NK-92 treated with Interleukin-12 subunit alpha and Interleukin-12 subunit beta, amount 100 ng/mL, for 24 hours (cell line): Measurements from ENCODE around the gene ECT2L.

Source experiments
- DNase-seq: peaks from one replicate; lab custom pipeline; 2025; lab: John Stamatoyannopoulos, UW

ECT2L gene, protein sequence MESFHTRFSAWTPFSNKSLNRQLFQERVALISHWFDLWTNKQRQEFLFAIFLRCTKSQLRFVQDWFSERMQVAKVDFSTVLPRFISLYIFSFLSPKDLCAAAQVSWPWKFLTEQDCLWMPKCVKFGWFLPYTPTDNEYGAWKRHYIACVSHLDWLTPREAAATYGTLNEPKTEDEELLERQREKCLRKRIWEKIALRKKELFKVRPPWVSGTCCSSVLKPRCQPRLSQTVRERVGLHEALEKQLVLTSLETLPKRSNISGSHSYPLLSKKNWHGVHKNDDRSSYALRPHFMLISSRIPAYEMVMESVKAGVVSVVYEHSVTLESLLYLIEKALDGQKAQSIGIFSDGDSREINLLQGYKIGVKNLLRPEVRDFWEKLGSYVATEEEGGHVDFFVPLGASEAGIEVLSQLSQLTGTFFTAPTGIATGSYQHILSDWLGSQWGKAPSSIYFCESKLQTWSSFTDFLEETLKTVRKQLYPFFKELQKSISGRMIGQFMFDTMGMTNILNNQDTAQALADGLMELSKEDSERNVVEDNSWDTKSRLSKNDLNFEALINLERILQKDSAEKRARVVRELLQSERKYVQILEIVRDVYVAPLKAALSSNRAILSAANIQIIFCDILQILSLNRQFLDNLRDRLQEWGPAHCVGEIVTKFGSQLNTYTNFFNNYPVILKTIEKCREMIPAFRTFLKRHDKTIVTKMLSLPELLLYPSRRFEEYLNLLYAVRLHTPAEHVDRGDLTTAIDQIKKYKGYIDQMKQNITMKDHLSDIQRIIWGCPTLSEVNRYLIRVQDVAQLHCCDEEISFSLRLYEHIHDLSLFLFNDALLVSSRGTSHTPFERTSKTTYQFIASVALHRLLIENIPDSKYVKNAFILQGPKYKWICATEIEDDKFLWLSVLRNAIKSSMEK

DNA sequence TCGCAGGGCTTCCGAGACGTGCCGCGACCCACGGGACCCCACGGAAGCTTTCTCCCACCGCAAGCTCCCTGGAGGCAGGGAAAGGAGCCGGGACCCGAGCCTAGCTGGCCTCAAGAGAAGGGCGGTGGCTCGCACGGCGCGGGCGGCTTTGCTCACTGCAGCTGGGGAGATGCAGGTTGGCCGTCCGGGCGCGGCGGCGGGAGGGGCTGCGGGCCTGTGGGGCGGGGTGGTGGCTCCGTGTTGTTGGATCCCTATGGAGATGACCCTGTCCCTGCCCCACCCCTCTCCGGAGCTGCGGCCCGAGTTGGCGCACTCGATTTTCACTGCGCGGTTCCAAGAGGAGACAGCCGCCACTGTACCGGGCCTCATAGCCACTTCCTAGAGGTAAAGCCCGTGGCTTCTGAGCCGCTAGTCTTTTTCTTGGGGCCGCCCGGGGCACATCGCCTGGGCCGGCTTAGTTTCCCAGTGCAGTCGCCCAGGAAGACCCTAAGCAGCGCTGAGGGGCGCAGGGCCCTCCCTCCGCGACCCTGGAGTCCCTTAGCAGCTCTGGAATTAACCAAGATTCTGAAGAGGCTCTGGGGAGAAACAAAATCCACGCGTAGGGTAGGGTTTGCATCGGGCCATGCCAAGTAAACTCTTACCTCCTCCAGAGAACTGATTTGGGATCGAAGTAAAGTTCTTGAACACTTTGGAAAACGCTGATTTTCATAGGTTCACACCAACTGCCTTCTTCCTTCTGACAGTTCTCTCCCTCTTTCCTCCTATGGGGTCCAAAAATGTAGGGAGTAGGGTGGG lies at the start of gene ECT2L:
Gene ECT2L, plus strand, starts transcription at position 279 of the 795 bp plus-strand sequence. CDS start 17,188 bp downstream, outside the sequence.
- DNase-seq: no peak

DNA sequence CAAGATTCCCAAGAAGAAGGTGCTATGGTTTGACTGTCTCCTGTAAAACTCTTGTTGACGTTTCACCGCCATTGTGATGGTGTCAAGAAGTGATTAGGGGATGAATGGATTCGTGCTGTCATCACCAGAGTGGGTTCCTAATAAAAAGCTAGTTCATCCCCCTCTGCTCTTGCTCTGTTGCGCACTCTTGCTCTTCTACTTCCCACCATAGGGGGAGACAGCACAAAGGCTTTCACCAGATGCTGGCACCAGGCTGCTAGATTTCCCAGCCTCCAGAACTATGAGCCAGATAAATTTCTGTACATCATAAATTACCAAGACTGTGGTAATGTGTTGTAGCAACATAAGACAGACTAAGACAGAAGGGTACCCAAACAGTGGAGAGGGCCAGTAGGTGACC lies 43.9 kb upstream of the ECT2L start:
- DNase-seq: no peak

DNA sequence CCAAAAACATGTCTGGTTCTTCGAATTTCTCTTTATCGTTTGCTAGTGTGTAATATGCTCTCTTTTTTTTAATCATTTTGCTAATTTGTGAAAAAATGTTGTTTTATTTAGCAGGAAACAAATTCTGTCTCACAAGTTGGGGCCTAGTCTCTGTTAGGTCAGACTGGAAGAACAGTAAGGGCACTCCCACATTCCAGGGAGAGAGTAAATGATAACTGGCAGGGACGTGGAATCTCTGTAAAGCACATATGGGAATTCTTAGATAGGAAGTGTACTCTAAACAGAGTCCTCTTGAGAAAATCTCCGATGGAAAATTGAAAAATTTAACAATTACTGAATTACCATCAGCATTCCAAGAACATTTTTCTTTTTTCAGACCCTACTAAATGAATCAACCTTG lies 38.8 kb upstream of the ECT2L start:
- no peak for DNase-seq

DNA sequence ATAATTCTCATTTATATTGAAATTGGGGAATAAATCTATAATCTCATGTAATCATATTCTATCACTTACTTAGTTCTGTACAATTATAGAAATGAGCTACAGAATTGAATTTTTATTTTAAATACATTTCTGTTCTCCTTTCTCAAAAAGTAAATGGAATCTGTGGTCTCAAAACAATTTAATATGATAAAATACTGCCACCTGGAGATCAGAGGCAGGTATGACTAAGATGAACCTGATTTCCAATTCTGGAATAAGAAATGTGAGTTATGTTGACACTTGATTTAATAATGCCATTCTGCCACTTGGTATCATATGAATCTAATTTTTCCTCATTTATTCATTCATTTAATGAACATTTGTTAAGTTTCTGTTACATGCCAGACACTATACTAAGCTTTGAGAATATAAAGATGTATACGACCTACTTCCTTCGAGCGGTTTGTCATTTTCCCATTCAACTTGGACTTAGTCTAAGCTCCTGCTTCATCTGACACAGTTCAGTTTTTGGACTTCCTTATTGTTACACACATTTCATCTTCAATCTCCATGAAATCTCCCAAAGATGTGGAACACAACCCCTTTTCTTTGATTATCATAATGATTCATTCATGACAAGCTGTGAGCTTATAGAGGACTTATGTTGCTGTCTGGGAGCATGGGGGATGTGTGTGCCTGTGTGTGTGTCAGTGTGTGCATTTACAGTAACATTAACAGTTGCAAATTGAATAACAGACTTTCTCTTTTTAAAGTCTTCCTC lies 29.8 kb upstream of the ECT2L start:
- no peak for DNase-seq

DNA sequence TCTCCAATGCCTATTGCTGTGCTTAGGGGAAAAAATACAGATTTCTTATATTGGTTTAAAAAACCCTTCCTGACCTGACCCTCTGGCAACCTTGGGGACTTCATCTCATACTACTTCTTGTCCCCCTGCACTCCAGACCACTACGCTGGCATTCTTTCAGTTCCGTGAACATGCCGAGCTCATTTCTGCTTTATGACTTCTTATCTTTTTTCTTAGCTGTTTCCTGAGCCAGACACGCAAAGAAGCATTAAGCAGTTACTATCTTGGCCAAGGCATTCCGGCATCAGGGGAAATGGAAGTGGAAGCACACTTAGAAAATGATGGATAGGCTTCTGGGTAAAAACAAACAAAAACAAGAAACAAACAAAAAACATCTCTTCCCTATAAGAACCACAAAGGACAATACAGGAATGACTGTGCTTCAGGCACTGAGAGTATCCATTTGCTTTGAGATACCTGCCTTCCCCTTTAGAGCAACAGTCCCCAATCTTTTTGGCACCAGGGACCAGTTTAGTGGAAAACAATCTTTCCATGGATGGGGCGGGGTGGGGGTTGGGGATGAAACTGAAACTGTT lies 26.7 kb upstream of the ECT2L start:
- DNase-seq: no peak

DNA sequence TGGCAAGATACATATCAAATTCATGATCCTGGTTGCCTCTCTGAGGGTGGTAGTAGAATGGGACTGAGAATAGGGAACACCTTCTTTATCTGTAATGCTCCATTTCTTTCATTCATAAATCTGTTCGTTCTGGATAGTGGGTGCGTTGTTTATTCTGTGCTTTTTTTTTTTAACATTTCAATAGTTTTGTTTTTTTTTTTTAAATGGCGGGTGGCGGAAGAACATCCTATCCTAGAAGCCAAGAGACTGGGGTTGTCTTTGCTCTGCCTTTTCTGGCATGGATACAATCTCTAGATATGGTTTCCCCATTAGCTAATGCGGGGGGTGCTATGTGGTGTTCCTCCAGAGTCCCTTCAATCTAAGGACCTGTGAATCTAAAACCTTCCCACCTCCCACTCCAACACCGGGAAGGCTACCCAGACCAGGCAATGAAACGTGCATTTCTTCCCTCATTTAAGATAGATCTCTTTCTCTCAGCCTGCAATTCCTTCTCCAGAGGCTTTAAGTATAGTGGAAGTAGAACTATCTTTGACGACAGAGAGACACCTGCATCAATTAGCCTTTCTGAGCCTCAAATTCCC lies 23.2 kb upstream of the ECT2L start:
- DNase-seq: no peak

DNA sequence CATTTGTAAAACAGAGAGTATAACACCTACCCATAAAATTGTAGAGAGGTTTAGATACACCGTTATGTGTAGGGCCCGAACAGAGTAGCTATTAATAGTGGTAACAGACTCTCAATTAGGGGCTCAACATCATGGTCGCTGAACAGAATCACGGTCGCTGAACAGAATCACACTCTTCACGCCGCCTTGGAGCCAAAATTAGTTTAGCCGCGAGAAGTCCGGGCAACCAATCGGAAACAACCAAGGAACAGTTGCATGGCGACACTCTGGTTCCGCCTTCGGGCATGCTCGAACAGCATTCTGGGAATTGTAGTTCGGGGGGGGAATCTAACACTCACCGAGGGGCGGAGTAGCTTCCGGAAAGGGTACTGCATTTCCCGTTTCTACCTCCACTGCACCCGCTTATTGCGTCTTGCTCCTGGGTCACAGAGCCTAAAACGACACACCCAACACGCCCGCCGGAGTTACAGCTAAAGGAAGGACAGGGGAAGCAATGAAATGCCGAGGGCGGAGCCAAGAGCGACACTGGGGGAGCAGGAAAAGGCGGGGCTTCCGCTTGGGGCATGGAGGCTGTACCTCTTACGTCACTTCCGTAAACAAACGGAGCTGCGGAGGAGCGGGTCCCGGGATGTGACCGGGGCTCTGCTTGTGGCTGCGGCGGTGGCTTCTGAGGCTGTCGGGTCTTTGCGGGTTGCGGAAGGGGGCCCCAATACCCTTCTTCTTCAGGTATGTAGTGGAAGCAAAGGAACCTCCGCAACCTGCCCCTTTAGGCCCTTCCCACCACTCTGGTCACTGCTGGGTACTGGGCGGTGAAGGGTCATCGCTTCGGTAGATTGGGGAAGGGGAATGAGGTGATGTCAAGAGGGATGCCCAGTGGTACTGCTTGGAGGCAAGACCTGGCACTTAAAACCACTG lies 22.5 kb upstream of the ECT2L start, which contains the start of gene CCDC28A:
Gene CCDC28A, plus strand, starts transcription at position 593 of the 915 bp plus-strand sequence. CDS start 2,352 bp downstream, outside the sequence.
- DNase-seq: peak; percentile 93

DNA sequence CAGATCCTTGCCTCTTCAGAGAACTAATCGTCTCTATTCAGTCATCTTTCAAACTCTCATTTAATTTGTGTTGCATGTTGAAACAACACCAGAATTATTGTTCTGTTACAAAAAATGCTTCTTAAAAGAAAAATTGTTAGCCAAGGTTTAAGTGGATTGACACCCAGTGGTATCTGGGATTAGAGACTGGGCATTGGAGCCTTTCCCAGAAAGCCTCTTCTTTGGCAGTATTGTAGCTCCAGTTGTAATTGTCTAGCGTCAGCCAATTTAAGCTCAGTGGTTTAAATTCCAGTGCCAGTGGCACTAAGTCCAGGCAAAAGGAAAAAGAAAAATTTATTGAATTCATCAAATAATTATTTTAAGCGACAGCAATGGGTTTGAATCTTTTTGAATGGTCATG lies 21.5 kb upstream of the ECT2L start:
- DNase-seq: no peak

DNA sequence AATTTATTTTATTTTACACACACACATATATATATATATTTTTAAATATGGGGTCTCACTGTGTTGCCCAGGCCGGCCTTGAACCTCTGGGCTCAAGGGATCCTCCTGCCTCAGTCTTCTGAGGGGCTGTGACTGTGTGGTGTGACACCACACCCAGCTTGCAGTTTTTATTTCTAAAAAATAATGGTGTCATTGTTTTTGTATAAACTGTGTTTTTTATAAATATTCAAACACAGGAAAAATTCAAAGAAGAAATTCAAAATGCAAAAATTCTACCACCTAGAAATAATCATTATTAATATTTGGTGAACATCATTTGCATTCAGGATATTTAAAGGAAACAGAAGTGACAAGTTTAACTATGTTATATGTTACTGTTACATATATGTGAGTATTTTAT lies 19.2 kb upstream of the ECT2L start:
- no peak for DNase-seq

DNA sequence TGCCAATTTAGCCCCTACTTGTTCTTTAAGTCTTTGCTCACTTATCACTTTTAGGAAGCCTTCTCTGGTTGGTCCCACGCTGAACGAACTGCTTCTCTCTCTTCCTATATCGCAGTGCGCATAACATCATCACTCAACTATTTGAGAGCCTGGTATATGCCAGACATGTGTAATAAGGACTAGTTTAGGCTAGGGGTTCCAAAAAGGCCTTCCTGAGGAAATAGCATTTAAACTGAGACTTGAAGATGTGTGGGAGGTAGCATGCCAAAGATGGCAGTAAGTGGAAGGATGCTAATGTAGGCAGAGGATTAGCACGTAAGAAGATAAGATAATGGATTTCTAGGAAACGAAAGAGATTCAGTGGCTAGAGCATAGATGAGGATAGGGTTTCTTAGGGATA lies 17.6 kb upstream of the ECT2L start:
- DNase-seq: no peak

DNA sequence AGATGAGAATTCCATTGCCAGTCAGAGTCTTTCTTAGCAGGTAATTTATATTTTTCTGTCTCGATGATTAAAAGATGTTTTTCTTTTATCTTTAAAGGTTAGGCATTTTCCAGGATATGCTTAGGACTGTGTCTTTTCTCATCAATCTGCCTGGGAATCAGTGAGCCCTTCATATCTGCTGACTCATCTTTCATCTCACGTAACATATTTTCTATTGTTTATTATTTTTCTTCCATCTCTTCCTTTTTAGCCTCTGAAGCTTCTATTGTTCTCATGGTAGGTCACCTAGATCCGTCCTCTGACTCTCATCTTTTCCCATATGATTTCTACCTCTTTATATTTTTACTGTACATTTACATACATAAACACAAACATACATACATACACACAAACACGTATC lies 13.6 kb upstream of the ECT2L start:
- DNase-seq: no peak

DNA sequence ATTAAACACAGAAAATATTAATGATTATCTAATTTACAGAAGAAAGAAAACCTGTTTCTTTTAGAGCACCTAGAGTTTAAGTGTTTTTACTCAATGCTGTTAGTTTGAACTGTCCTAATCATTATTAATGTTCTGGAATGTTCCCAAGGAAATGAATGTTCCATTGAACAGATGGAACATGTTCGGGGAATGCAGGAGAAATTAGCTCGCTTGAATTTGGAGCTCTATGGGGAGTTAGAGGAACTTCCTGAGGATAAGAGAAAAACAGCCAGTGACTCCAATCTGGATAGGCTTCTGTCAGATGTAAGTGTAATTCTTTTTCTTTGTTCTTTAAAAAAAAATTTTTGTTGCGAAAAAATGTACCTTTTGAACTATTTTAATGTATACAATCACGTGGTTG lies 10.8 kb upstream of the ECT2L start:
- DNase-seq: no peak

DNA sequence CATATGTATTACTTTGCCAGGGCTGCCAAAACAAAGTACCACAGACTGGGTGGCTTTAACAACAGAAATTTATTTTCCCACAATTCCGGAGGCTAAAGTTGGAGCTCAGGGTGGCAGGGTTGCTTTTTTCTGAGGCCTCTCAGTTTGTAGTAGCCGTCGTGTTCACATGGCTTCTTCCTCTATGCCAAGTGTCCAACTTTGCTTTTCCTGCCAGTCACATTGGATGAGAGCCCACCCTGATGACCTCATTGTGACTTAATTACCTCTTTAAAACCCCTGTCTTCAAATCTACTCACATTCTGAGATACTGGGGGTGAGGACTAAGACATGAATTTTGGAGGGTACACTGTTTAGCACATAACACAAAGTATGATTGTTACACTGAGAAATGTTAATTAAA lies 9.9 kb upstream of the ECT2L start:
- no peak for DNase-seq

DNA sequence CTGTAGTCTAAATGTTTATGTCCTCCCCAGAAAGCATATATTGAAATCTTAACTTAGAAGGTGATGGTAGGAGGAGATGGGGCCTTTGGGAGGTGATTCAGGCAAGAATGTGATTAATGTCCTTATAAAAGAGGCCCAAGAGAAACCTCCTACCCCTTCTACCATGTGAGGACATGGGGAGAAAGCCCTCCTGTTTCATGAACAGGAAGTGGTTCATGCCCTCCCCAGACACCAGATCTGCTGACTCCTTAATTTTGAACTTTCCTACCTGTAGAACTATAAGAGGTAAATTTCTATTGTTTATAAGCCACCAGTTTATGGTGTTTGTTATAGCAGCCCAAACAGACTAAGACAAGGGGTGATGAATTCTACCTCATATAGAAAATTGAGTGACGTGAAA lies 8.7 kb upstream of the ECT2L start:
- DNase-seq: no peak

DNA sequence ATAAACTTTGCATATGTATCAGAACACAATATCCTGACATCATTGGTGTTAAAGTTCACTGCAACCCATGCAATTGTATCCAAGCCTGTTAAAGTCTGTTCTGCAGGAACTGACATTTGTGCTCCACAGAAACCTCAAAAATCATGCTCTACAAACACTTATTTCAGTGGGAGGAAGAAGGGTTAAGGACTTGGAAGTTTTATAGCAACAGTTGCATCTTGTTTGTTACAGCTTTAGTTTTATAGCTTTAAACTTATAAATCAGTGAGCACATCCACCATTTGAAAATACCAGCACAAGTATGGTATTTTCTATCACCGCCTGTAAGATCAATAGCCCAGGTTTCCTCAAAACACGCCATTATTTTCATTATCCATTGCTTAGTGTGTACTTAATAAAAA lies 884 bp downstream of the ECT2L start:
- DNase-seq: no peak

DNA sequence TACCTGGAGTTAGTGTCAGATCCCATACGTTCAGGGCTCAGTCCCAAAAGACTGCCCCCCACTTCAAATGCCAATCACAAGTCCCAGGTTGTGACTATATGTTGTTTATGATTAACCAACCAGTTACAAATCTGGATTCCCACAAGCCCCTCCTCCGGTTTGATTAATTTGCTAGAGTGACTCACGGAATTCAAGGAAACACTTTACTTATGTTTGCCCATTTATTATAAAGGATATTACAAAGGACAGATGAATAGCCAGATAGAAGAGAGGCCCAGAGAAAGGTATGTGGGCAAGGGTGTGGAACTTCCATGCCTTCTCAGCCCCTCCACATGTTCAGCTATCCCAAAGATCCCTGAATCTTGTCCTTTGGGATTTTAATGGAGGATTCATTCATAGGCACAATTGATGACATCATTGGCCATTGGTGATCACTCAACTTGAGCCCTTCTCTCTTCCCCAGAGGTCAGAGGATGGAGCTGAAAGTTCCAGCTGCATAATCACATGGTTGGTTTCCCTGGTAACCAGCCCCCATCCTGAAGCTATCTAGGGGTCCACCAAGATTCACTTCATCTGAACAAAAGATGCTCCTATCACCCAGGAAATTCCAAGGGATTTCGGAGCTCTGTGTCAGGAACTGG lies 2.0 kb downstream of the ECT2L start:
- no peak for DNase-seq

DNA sequence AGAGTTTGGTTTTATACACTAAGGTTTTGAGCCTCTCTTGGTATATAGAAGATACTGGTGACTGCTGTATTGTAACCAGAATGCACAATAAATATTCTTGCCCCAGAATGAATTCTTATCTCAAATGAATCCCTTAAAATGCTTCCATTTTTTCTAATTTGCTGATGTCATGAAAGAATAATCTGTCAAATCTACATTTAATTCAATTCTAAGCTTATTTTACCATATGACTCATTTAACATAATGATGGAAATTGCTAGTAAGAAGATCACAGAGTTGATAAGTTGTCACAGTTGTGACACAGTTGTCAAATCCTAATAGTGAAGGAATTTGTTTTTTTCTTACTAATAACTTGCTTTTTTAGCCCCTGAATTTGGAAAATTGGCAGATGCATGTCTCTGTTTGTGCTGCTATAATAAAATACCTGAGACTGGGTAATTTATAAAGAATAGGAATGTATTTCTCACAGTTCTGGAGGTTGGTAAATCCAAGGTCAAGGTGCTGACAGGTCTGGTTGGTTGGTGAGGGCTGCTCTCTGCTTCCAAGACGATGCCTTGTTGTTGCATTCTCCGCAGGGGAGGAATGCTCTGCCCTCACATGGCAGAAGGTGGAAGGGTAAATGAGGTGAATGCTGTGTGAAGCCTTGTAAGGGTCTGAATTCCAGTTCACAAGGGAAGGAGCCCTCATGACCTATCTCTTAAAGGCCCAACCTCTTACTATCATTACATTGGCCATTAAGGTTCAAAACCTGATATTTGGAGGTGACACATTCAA lies 4.7 kb downstream of the ECT2L start:
- no peak for DNase-seq

DNA sequence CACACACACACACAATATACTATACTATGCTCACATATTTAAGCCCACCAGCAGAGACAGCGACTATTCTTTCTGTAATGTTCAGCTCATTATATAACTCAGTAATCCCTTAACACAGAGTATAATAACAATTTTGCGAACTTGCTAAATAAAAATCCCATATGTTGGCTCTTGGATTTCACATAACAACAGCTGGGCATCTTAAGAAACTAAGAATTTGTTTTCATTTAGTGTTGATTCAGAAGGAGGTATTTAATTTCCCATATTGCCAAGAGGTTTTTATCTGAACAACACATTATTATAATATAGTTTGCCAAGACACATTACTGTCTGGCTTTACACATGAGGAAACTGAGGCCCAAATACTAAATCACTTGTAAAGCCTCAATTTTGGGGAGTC lies 7.4 kb downstream of the ECT2L start:
- no peak for DNase-seq
